SK-N-SH treated with all-trans-retinoic acid at 6 μM for 48 hours (cell line): ENCODE data around the gene TADA2B.
"Not testable (repeated sequence)": the region's sequence is repeated elsewhere in the genome, so short reads cannot be mapped to it uniquely, and the experiment has no call there.

Source experiments
- ATAC-seq: fragments of 200-7000 bp; cut with Tn5 transposase; 3 replicates; pipeline ENCODE4 v1.9.1; 2020; ENCODE audit warnings: mild to moderate bottlenecking, moderate library complexity
- BACH2 ChIP-seq: fragments of 250-450 bp; sonication (Bioruptor Pico); IDR thresholded peaks from 2 replicates; pipeline ENCODE4 v1.9.0; 2021; ENCODE audit warnings: mild to moderate bottlenecking, borderline replicate concordance
- CREB5 ChIP-seq: fragments of 250-450 bp; sonication (Bioruptor Pico); IDR thresholded peaks from 2 replicates; pipeline ENCODE4 v1.5.1; 2020; ENCODE audit warnings: low read depth, mild to moderate bottlenecking, moderate library complexity
- ESRRG ChIP-seq: fragments of 250-450 bp; sonication (Bioruptor Pico); IDR thresholded peaks from 2 replicates; pipeline ENCODE4 v1.6.1; 2021; ENCODE audit warnings: mild to moderate bottlenecking
- GLIS3 ChIP-seq: fragments of 250-450 bp; sonication (Bioruptor Pico); IDR thresholded peaks from 2 replicates; pipeline ENCODE4 v1.5.0; 2020; ENCODE audit warnings: mild to moderate bottlenecking, moderate library complexity
- ISL1 ChIP-seq: fragments of 250-450 bp; sonication (Bioruptor Pico); IDR thresholded peaks from 2 replicates; pipeline ENCODE4 v2.1.2; 2022; ENCODE audit warnings: mild to moderate bottlenecking, moderate library complexity
- OSR1 ChIP-seq: fragments of 250-450 bp; sonication (Bioruptor Pico); IDR thresholded peaks from 2 replicates; pipeline ENCODE4 v1.8.0; 2022; ENCODE audit warnings: moderate library complexity, mild to moderate bottlenecking, inconsistent platforms
- POU6F1 ChIP-seq: fragments of 250-450 bp; sonication (Bioruptor Pico); IDR thresholded peaks from 2 replicates; pipeline ENCODE4 v1.8.0; 2021; ENCODE audit warnings: low read depth, mild to moderate bottlenecking, moderate library complexity, borderline replicate concordance
- PPARA ChIP-seq: fragments of 250-450 bp; sonication (Bioruptor Pico); IDR thresholded peaks from 2 replicates; pipeline ENCODE4 v1.5.0; 2020; ENCODE audit warnings: mild to moderate bottlenecking, borderline replicate concordance
- RARB ChIP-seq: fragments of 250-450 bp; sonication (Bioruptor Pico); IDR thresholded peaks from 2 replicates; pipeline ENCODE4 v1.8.0; 2021; ENCODE audit warnings: mild to moderate bottlenecking, moderate library complexity
- SNAI2 ChIP-seq: fragments of 250-450 bp; sonication (Bioruptor Pico); IDR thresholded peaks from 2 replicates; pipeline ENCODE4 v1.5.0; 2020; ENCODE audit warnings: mild to moderate bottlenecking, moderate library complexity
- TCF4 ChIP-seq: fragments of 250-450 bp; sonication (Bioruptor Pico); IDR thresholded peaks from 2 replicates; pipeline ENCODE4 v1.8.0; 2021; ENCODE audit warnings: mild to moderate bottlenecking, moderate library complexity, borderline replicate concordance
- TSHZ2 ChIP-seq: fragments of 250-450 bp; sonication (Bioruptor Pico); IDR thresholded peaks from 2 replicates; pipeline ENCODE4 v1.5.0; 2020; ENCODE audit warnings: mild to moderate bottlenecking, moderate library complexity
- ZC3H10 ChIP-seq: fragments of 250-450 bp; sonication (Bioruptor Pico); IDR thresholded peaks from 2 replicates; pipeline ENCODE4 v1.5.1; 2021; ENCODE audit warnings: mild to moderate bottlenecking, moderate library complexity
- ZFP3 ChIP-seq: fragments of 250-450 bp; sonication (Bioruptor Pico); IDR thresholded peaks from 2 replicates; pipeline ENCODE4 v1.5.0; 2020; ENCODE audit warnings: mild to moderate bottlenecking, moderate library complexity
- ZFP30 ChIP-seq: fragments of 450-650 bp; formaldehyde crosslinking; IDR thresholded peaks from 2 replicates; pipeline ENCODE4 v1.5.0; 2022; ENCODE audit warnings: mild to moderate bottlenecking, moderate library complexity
- ZNF565 ChIP-seq: fragments of 450-650 bp; formaldehyde crosslinking; conservative IDR thresholded peaks from 2 replicates; pipeline ENCODE4 v1.5.0; 2020; ENCODE audit warnings: low read depth, mild to moderate bottlenecking, moderate library complexity
- ZNF70 ChIP-seq: fragments of 450-650 bp; formaldehyde crosslinking; IDR thresholded peaks from 2 replicates; pipeline ENCODE4 v1.5.0; 2020; ENCODE audit warnings: mild to moderate bottlenecking, moderate library complexity
- TF ChIP-seq, protein P1 (sequence below): fragments of 250-450 bp; sonication (Bioruptor Pico); IDR thresholded peaks from 2 replicates; pipeline ENCODE4 v1.8.0; 2020; ENCODE audit warnings: mild to moderate bottlenecking, moderate library complexity, borderline replicate concordance

Gene TADA2B

GRCh38 chr4:7083597-7084563, 40.7 kb downstream of the TADA2B start:
- ATAC-seq = 0 out of 3 replicates have a peak, but pooled peaks have one; percentile 21
- TF ChIP-seq ZFP3 = no peak
- TF ChIP-seq, all 23 proteins: peak for 0

- ATAC-seq = not testable (repeated sequence)
Observed at GRCh38 chr4:7084564-7084961, 41.4 kb downstream of the TADA2B start.

DNA sequence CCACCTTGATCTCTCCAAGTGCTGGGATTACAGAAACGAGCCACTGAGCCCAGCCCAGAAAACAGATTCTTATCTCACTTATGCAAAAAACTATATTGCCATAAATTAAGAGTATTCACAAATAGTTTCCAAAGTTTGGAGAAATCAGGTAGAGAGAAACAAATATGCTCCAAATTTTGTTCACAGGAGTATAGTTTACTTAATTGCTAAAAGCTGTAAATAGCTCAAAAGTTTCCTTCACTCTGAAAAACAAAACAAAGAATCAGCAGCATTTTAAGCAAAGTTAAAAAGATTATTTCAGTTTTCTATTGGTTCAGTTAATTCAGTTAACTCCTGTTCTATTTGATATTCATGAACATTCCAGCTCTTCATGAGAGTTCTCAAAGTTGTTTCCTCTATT, 43.2 kb downstream of the TADA2B start:
- no peak for ATAC-seq
- no peak for TF ChIP-seq CREB5
- TF ChIP-seq ISL1 (CRISPR knock-in tag) = no peak
- TF ChIP-seq, protein P1, sequence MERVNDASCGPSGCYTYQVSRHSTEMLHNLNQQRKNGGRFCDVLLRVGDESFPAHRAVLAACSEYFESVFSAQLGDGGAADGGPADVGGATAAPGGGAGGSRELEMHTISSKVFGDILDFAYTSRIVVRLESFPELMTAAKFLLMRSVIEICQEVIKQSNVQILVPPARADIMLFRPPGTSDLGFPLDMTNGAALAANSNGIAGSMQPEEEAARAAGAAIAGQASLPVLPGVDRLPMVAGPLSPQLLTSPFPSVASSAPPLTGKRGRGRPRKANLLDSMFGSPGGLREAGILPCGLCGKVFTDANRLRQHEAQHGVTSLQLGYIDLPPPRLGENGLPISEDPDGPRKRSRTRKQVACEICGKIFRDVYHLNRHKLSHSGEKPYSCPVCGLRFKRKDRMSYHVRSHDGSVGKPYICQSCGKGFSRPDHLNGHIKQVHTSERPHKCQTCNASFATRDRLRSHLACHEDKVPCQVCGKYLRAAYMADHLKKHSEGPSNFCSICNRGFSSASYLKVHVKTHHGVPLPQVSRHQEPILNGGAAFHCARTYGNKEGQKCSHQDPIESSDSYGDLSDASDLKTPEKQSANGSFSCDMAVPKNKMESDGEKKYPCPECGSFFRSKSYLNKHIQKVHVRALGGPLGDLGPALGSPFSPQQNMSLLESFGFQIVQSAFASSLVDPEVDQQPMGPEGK (CRISPR knock-in tag) = no peak
- no peak for TF ChIP-seq POU6F1 (CRISPR knock-in tag)
- TF ChIP-seq TSHZ2 = no peak
- TF ChIP-seq, all 23 proteins: peak for 0

- no peak for ATAC-seq
- no peak for TF ChIP-seq ISL1 (CRISPR knock-in tag)
- TF ChIP-seq PPARA (CRISPR knock-in tag) = no peak
- TF ChIP-seq ZNF565 = no peak
- TF ChIP-seq SNAI2 (CRISPR knock-in tag) = no peak
- no peak for TF ChIP-seq OSR1 (CRISPR knock-in tag)
- TF ChIP-seq ESRRG = no peak
- no peak for TF ChIP-seq ZFP30 (CRISPR knock-in tag)
- no peak for TF ChIP-seq TCF4 (CRISPR knock-in tag)
Observed at GRCh38 chr4:7087036-7087435, 43.9 kb downstream of the TADA2B start.

DNA sequence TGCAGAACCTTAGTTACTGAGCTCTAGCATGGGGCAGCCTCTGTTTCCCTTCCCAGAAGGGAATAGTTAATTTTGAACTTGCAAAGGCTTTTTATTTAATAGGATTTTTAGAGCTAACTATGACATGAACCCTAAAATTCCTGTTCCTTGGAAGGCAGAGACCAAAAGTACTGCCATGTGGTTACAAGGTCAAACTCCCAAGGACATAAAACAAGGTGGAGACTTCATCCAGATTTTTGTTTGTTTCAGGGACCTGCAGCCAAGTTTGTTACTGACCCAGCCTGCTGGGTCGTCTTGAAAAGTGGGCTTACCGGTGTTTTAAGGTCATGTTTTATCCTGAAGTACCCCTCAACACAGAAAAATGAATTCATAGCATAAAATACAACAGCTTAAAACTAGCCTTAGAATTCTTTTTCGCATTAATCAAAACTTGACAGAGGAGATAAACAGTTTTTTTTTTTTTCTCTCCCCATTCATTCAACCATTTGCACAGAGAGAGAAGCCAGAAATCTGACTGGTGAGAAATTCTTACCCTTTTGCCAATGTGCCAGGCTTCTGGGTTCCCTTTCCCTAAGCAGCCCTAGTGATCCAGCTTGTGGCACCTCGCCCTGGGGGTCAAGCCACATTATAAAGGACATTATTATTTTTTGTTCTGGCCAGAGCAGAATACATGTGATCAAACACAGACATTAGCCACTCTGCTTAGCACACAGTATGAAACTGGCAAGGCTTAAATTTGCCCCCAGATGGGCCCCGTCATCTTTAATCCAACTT, 46.2 kb downstream of the TADA2B start:
- no peak for ATAC-seq
- TF ChIP-seq BACH2 (CRISPR knock-in tag) (no peak), OSR1 (CRISPR knock-in tag) (no peak), GLIS3 (CRISPR knock-in tag) (no peak), ZC3H10 (CRISPR knock-in tag) (no peak), SNAI2 (CRISPR knock-in tag) (no peak), ZNF565 (no peak), RARB (CRISPR knock-in tag) (no peak), ZNF70 (CRISPR knock-in tag) (no peak), ISL1 (CRISPR knock-in tag) (no peak), ZFP30 (CRISPR knock-in tag) (no peak), CREB5 (no peak)
